ENCODE results near the gene UNC5CL.

GRCh38 chr6:41047306-41047705 is 8.3 kb upstream of the UNC5CL start:
- no peak for TF ChIP-seq CTCF (IDR thresholded peaks at IDR 0.05)
- no peak for TF ChIP-seq POLR2AphosphoS5 (IDR thresholded peaks at IDR 0.05)
- no peak for TF ChIP-seq POLR2A (IDR thresholded peaks at IDR 0.05)
- no peak for TF ChIP-seq EP300 (IDR thresholded peaks at IDR 0.05)

Data from upper lobe of left lung (tissue), 4 donors.